GM19240 (cell line): ENCODE data around the gene ZNF891.
A peak's percentile ranks its signal among the peaks of the same experiment; 100 is the strongest.

Source experiments
- DNase-seq: peaks from one replicate; pipeline ENCODE4 v3.0.0; 2011; ENCODE audit warnings: low spot score; ENCODE audit not compliant: insufficient read length

The ZNF891 gene

GRCh38 chr12:133130038-133130807, at the start of gene ZNF891, which contains the start of gene ZNF10:
Gene ZNF891 (minus strand): TSS chr12:133130274. CDS start chr12:133121918, 8,356 bp downstream.
Gene ZNF10 (plus strand): TSS chr12:133130627. CDS start chr12:133144493, 13,866 bp downstream.
- DNase-seq, result peak; percentile 56

- no peak for DNase-seq
Observed at GRCh38 chr12:133174901-133175300, 44.8 kb upstream of the ZNF891 start.

- DNase-seq, result no peak
Observed at GRCh38 chr12:133172491-133172890, 42.4 kb upstream of the ZNF891 start.

- no peak for DNase-seq
Observed at GRCh38 chr12:133165776-133166175, 35.7 kb upstream of the ZNF891 start.

GRCh38 chr12:133156125-133156690, 26.1 kb upstream of the ZNF891 start:
- no peak for DNase-seq

- DNase-seq, result no peak
Observed at GRCh38 chr12:133145981-133146380, 15.9 kb upstream of the ZNF891 start.

DNA sequence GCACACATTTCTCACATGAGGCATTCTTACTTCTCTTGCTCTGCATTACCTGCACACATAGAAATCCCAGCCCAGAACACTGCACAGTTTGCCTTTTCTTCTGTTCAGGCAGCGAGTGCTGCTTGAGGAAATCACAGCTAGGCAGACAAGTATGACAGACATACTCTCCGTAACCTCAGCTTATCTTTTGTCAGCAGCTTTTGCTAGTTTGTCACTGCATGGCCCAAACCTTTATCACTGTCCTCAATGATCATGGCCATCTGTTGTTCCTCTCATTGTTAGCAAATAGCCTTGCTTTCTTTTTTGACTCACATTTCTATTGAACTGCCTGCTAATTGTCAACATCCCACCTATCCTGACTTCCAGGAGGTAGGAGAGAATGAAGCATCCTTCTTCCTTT, 5.7 kb upstream of the ZNF891 start:
- DNase-seq, result no peak

- DNase-seq, result no peak
Observed at GRCh38 chr12:133130808-133131128, 694 bp upstream of the ZNF891 start.

DNA sequence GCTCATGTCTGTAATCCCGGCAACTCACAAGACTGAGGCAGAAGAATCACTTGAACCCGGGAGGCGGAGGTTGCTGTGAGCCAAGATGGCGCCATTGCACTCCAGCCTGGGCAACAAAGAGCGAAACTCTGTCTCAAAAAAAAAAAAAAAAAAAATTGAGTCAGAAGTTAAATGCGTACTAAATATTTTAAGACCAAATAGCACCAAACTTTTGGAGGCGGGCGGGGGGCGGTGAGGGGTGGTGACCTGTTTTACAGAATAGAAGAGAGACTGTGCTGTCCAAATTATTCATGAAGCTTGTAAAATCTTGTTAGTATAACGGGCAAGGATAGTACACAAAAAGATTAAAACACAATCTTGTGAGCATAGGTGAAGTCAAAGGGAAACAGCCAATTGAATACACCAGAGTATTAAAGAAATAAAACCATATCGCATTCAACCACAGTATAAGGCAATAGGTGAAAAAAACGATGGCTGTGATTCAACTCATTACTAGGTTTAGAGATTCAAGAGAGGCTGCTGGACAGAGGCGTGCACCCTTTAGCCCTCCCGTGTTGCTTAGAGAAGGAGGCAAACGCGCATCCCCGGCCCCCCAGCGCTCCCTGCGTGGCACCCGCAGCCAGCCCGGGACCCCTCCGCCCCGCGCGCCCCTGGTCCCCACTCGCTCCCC, 571 bp downstream of the ZNF891 start:
- DNase-seq, result no peak

DNA sequence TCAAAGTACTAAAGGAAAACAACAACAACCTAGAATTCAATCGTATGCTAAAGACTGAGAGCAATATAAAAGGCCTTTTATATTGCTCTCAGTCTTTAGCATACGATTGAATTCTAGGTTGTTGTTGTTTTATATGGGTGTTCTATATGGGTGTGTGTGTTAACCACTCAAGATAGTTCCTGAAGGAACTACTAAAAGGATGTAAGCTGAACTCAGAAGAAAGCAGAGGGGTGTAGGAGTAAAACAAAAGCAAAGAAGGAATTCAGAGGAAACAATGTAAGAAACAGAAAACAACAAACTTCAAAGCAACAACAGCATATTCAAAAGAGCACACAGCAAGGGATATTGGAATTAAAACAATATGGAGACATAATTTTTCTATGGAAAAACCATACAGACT, 5.4 kb downstream of the ZNF891 start:
- no peak for DNase-seq

DNA sequence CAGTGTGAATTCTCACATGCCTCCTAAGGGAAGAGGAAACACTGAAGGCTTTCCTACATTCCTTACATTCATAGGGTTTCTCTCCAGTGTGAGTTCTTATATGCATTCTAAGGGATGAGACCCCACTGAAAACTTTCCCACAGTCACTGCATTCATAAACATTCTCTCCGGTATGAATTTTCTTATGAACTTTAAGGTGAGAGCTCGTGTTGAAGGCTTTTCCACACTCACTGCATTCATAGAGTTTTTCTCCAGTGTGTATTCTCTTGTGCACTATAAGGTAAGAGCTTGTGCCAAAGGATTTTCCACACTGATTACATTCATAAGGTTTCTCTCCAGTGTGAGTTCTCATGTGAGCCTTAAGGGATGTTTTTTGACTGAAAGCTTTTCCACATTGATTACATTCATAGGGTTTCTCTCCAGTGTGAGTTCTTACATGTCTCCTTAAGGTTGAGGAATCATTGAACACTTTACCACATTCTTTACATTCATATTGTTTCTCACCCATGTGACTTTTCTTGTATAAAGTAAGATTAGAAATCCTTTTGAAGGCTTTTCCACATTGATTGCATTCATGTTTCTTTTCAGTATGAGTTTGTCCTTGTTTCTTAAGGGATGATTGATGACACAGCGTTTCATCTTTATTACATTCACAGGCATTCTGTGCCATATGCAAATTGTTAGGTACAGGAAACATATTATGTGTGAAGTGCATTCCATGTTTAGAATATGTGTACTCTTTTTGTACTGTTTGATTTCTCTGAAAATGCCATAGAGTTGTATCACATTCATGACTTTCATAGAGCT, 9.5 kb downstream of the ZNF891 start:
- no peak for DNase-seq

DNA sequence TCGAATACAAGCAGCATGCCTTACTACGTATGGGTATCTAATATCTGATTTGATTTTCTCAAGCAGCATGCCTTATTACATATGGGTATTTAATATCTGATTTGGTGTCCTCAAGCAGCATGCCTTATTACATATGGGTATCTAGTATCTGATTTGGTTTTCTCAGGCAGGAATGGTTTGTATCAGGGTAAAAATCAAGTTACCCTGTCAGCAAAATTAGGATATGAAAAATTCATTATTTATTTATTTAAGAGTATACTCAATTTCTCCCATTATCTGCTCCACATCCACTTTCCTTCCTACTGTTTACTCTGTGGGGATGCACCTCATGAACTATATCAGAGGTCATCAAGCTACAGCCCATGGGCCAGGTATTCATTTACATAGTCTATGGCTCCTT, 21.9 kb downstream of the ZNF891 start:
- no peak for DNase-seq

GRCh38 chr12:133107121-133107520, 23.0 kb downstream of the ZNF891 start:
- no peak for DNase-seq

GRCh38 chr12:133106253-133106652, 23.8 kb downstream of the ZNF891 start:
- no peak for DNase-seq

DNA sequence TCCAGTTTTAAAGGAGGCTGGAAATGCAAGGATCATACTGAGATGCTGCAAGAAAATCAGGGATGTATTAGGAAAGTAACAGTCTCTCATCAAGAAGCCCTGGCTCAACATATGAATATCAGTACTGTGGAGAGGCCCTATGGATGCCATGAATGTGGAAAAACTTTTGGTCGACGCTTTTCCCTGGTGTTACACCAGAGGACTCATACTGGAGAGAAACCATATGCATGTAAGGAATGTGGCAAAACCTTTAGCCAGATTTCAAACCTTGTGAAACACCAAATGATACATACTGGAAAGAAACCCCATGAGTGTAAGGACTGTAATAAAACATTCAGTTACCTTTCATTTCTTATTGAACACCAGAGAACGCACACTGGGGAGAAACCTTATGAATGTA, 24.5 kb downstream of the ZNF891 start:
- no peak for DNase-seq

DNA sequence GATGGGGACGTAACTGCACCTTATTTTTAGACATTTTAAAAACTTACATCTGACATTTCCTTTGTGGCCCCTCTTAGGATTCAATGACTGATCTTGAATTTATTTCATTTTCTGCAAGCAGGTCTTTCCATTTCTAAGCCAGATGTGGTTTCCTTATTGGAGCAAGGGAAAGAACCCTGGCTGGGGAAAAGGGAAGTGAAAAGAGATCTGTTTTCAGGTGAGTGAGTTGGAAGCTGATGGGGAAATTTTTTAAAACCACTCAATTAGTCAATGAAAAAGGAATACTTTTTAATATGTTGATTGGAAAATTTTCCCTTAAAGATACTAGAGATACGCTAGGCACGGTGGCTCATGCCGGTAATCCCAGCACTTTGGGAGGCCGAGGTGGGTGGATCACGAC, 46.7 kb downstream of the ZNF891 start:
- DNase-seq, result no peak

DNA sequence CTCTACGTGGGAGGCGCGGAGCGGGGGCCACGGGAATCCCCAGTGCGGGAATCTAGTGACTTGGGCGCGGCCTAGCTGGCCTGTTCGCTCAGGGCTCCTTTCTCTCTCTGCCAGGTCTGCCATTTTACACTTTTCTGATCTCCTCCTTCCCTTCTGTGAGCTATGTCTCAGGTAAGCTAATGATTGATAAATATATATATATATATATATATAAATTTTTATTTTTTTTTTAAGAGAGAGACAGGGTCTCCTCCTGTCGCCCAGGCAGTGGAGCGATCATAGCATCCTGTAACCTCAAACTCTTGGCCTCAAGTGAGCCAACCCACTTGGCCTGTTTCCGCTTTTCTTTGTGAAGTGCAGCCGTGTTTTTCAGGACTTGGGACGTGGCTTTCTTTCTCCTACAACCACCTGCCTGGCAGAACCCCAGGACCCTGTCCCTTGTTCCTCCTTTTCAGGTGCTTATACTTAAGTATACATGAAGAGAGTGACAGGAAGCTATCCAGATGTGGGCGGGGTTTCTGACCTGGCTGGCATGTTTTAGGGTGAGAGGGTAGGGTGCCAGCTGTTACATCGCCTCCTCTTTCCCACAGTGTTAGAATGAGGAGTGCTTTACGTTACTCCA, 48.8 kb downstream of the ZNF891 start:
- no peak for DNase-seq

DNA sequence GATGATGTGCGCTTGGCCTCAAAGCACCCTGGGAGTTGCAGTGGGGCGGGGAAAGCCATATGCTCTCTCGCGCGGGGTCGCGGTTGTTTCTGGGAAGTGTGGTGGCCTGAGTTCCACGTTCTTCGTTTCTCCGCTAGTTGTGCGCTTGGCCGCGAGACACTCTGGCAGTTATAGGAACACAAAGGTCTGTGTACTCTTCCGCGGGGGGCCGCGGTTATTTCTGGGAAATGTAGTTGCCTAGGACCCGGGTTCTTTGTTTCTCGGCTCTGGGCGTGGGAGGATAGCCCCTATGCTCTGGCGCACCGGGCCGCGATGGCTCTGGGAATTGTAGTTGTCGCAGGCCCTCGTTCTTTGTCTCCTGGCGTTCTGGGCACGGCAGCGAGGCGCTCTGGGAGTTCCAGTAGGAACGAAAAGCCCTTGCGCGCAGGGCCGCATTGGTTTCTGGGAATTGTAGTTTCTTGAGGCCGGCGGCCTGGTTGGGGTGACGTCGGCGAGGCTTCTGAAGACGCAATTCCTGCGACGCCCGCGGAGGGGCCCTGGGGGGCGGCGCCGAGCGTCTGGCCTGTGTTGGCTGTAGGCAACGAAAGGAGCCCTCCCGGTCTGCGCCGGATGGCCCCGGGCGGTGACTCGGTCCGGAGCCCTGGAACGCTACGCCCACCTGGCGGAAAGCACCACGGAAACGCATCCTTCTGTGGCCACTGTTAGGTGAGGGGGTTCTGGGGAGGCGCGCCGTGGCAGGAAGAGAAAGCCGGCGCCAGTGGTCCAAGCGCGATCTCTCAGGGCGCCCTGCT, 49.5 kb downstream of the ZNF891 start, which contains the start of gene ZNF140:
TSS of gene ZNF140 (plus strand) at position 556 of the 791 bp plus-strand sequence. CDS start 398 bp downstream, outside the sequence.
- peak; percentile 56 for DNase-seq

DNA sequence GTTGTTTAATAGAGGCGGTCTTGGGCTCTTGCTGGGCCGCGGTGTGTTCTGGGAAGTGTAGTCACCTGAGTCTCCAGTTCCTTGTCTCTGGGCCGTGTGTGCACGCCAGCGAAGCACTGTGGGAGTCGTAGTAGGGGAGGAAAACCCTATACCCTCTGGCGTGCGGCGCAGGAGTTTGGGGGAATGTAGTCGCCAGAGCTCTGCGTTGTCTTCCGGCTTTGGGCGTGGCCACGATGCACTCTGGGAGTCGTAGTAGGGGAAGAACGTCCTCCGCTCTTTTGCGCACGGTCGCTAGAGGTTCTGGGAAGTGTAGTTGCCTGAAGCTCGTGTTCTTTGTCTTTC, 50.1 kb downstream of the ZNF891 start:
- peak; percentile 43 for DNase-seq

DNA sequence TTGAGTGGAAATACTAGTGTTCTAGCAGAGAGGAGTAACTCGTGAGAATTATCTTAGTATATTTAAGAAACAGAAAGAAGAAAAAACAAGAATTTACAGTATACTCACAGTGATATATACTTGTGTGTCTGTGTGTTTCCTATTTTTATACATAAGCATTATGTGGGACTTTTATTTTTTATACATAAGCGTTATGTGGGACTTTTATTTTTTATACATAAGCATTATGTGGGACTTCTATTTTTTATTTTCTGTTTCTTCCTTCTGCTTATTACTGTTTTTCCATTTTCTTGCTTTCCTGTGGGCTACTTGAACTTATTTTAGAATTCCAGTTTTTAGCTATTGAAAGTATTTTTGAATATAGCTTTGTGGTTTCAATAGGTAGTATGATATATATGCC, 56.2 kb downstream of the ZNF891 start:
- no peak for DNase-seq

DNA sequence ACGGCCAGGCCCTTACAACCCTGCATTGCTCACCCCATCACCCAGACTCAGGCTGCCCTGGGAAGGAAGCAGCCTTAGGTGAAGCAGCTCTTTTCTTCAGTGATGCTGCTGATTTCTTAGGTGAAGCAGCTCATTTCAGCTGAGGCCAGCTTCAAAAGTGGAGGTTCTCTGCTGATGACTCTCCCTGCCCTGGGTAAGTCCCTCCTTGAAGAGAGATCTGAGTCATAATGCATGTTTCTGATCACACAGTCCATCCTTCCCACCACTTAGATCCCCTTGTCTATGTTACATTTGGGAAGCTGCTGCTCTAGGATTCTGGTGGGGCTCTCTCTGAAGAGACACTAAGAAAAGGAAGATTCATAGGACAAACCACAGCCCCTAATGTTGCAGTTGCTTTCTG, 66.5 kb downstream of the ZNF891 start:
- no peak for DNase-seq
